DND-41 (cell line): ENCODE measurements around the gene EDAR.

Experiments
- ATAC-seq: fragments of 200-7000 bp; cut with Tn5 transposase; 3 replicates; pipeline ENCODE4 v1.9.1; 2021; ENCODE audit warnings: low read depth; ENCODE audit not compliant: insufficient read depth
- DNase-seq: peaks from one replicate; pipeline ENCODE4 v3.0.0-alpha.2; 2020
- H2AFZ ChIP-seq: 2 replicates; pipeline ENCODE4 v1.6.0; 2012; ENCODE audit warnings: low read depth, low read length
- H3K27ac ChIP-seq: 2 replicates; pipeline ENCODE4 v1.5.1; 2012; ENCODE audit warnings: low read length, inconsistent platforms
- H3K27me3 ChIP-seq: fragments of 200-600 bp; sonication (generic); 2 replicates; pipeline ENCODE4 v1.6.0; 2012; ENCODE audit warnings: low read length, mild to moderate bottlenecking, inconsistent platforms; ENCODE audit not compliant: insufficient read depth, poor library complexity
- H3K36me3 ChIP-seq: 2 replicates; pipeline ENCODE4 v1.5.1; 2012; ENCODE audit warnings: low read length, inconsistent platforms; ENCODE audit not compliant: insufficient read depth
- H3K4me1 ChIP-seq: 2 replicates; pipeline ENCODE4 v1.5.1; 2012; ENCODE audit warnings: mild to moderate bottlenecking, low read length; ENCODE audit not compliant: insufficient read depth
- H3K4me2 ChIP-seq: 2 replicates; pipeline ENCODE4 v1.6.0; 2012; ENCODE audit warnings: mild to moderate bottlenecking, moderate library complexity, low read length, inconsistent platforms; ENCODE audit not compliant: insufficient read depth
- H3K4me3 ChIP-seq, 2 experiments: fragments of 200-600 bp in 1 of 2; shearing (Covaris generic) in 1 of 2; 2 replicates each; pipeline ENCODE4 v1.5.1; 2012 to 2016; ENCODE audit warnings: inconsistent platforms in 2 of 2, low read length in 2 of 2, mild to moderate bottlenecking in 2 of 2, low read depth in 1 of 2, moderate library complexity in 1 of 2
- H3K79me2 ChIP-seq: 2 replicates; pipeline ENCODE4 v1.6.0; 2012; ENCODE audit warnings: low read length, inconsistent platforms; ENCODE audit not compliant: insufficient read depth
- H3K9ac ChIP-seq: 2 replicates; pipeline ENCODE4 v1.6.0; 2012; ENCODE audit warnings: low read depth, mild to moderate bottlenecking, inconsistent platforms, low read length, moderate library complexity
- H3K9me3 ChIP-seq: 2 replicates; pipeline ENCODE4 v1.5.1; 2012; ENCODE audit warnings: low read length, moderate library complexity, mild to moderate bottlenecking, inconsistent platforms; ENCODE audit not compliant: insufficient read depth, severe bottlenecking
- H4K20me1 ChIP-seq: 2 replicates; pipeline ENCODE4 v1.6.0; 2012; ENCODE audit warnings: low read length; ENCODE audit not compliant: insufficient read depth
- EZH2 ChIP-seq: IDR thresholded peaks from 3 replicates; pipeline ENCODE4 v1.6.1; 2012; ENCODE audit warnings: borderline replicate concordance, low read depth, mild to moderate bottlenecking, moderate library complexity, low read length, inconsistent platforms; ENCODE audit not compliant: severe bottlenecking
- TF ChIP-seq, protein P1 (sequence below): IDR thresholded peaks from 2 replicates; pipeline ENCODE4 v1.5.1; 2012; ENCODE audit warnings: borderline replicate concordance, low read length, moderate library complexity, mild to moderate bottlenecking; ENCODE audit not compliant: poor library complexity, severe bottlenecking; ENCODE audit errors: extremely low read depth

EDAR gene

DNA sequence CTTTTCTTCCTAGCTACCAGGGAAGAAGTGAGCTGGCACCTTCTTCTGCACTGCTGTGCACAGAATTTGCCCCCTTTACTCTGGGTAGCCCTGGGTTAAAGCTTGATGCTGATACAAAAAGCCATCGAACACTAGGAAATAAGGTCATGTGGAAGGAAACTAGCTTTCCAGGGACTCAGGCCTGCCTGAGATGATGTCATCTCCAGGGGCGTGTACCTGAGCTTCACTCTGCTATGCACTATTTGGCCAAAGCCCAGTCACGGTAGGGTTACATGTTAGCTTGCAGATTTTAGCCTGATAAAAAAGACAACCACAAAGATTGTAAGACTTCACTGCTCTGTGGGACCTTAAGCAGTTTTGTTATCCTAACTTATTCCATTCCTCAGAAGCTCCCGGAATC is 20.4 kb downstream of the EDAR start:
- Histone ChIP-seq H3K27ac (no peak overlapping the region), H3K79me2 (no peaks in the 10 kb centered on the region), H2AFZ (no peak overlapping the region), H3K27me3 (peaks cover 6% of the 10 kb centered on the region), H3K4me3 (no peak overlapping the region), H3K9me3 (no peaks in the 10 kb centered on the region), H4K20me1 (no peaks in the 10 kb centered on the region; the same call in 1 of the 2 replicates), H3K9ac (no peak overlapping the region), H3K36me3 (no peaks in the 10 kb centered on the region), H3K4me1 (peaks cover 3% of the 10 kb centered on the region), H3K4me2 (no peak overlapping the region)
- ATAC-seq (no peak), DNase-seq (no peak)
- TF ChIP-seq EZH2 = no peak
- TF ChIP-seq, protein P1, sequence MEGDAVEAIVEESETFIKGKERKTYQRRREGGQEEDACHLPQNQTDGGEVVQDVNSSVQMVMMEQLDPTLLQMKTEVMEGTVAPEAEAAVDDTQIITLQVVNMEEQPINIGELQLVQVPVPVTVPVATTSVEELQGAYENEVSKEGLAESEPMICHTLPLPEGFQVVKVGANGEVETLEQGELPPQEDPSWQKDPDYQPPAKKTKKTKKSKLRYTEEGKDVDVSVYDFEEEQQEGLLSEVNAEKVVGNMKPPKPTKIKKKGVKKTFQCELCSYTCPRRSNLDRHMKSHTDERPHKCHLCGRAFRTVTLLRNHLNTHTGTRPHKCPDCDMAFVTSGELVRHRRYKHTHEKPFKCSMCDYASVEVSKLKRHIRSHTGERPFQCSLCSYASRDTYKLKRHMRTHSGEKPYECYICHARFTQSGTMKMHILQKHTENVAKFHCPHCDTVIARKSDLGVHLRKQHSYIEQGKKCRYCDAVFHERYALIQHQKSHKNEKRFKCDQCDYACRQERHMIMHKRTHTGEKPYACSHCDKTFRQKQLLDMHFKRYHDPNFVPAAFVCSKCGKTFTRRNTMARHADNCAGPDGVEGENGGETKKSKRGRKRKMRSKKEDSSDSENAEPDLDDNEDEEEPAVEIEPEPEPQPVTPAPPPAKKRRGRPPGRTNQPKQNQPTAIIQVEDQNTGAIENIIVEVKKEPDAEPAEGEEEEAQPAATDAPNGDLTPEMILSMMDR = no peak

DNA sequence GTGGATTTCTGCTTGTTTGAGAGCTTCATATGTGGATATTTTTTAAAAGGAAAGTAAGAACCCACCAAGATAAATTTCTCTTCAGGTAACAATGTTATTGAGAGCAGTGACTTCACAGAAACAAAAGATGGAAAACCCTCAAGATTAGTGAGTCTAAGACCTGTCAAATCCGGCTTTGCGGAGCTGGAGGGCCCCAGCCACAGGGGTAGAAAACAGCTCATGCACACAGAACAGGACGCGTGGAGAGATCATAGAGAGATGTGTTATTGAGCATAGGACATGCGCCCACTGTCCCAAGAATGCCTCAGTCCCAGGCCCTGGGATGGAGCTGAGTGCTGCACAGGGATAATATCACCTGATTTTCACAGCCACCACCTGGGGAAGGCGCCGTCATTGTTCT is 21.3 kb downstream of the EDAR start:
- H3K27me3 ChIP-seq = peaks cover 6% of the 10 kb centered on the region
- no peak for TF ChIP-seq EZH2
- TF ChIP-seq, protein P1 = no peak

DNA sequence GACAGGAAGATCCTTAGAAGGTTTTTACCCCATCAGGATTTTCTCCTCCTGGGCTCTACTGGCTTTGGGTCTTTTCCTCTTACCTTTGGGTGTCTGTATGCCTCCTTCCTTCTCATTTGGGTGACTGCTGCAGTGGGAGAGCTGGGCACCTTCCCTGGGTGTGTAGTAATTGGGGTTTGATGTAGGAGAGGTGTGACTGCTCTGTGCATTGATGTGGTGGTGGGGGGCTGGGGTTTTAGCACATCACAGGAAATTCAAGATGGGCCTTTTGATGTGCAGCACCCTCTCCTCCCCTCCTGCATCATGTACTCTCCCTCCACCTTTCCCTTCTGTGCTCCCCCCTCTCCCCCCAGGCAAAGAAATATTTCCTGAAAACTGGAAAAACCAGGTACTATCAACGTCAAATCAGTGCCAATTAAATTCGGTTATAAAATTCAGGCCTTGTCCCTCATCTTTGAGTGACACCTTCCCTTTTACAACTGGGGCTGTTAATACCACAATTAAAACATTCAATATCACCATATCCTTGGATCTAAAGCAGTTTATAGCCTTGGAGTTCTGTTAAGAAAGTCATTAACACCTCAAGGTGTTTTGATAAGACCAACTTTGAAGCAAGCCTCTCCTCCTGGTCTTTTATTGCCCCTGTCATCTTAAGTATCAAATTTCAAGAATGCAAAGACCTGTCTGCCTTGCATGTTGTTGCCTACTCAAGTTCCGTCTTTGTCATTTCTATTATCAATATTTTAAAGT is 23.3 kb downstream of the EDAR start:
- H3K4me3 ChIP-seq = no peak overlapping the region
- no peak overlapping the region for H3K9ac ChIP-seq
- H2AFZ ChIP-seq = no peak overlapping the region
- peaks cover 3% of the 10 kb centered on the region for H3K4me1 ChIP-seq
- peaks cover 6% of the 10 kb centered on the region for H3K27me3 ChIP-seq
- H3K27ac ChIP-seq = no peak overlapping the region
- H3K36me3 ChIP-seq = no peaks in the 10 kb centered on the region
- TF ChIP-seq EZH2 = no peak
- TF ChIP-seq, protein P1 = no peak
- no peaks in the 10 kb centered on the region for H3K79me2 ChIP-seq
- no peaks in the 10 kb centered on the region; the same call in 1 of the 2 replicates for H4K20me1 ChIP-seq
- no peaks in the 10 kb centered on the region for H3K9me3 ChIP-seq
- DNase-seq (peak; percentile 81), ATAC-seq (peak; percentile 98)
- no peak overlapping the region for H3K4me2 ChIP-seq

More for the DNA sequence above, 21.3 kb downstream of the EDAR start:
- H3K4me3 ChIP-seq = no peak overlapping the region
- H2AFZ ChIP-seq = no peak overlapping the region
- no peak overlapping the region for H3K27ac ChIP-seq
- no peaks in the 10 kb centered on the region for H3K79me2 ChIP-seq
- H3K4me2 ChIP-seq = no peak overlapping the region
- H3K4me1 ChIP-seq = peaks cover 3% of the 10 kb centered on the region
- ATAC-seq = no peak
- no peaks in the 10 kb centered on the region for H3K36me3 ChIP-seq
- no peaks in the 10 kb centered on the region for H3K9me3 ChIP-seq
- no peaks in the 10 kb centered on the region; the same call in 1 of the 2 replicates for H4K20me1 ChIP-seq
- H3K9ac ChIP-seq = no peak overlapping the region
- no peak for DNase-seq
